IPS-18a (cell line): Measurements from ENCODE around the gene PCBP3.
"Not testable (repeated sequence)": the region's sequence is repeated elsewhere in the genome, so short reads cannot be mapped to it uniquely, and the experiment has no call there.

Source experiments
- H3K27ac ChIP-seq: one replicate; pipeline ENCODE4 v1.5.1; 2013; ENCODE audit warnings: low read length
- H3K27me3 ChIP-seq: one replicate; pipeline ENCODE4 v1.6.1; 2013; ENCODE audit warnings: mild to moderate bottlenecking, low read length; ENCODE audit not compliant: control insufficient read depth, insufficient read depth
- H3K36me3 ChIP-seq: one replicate; pipeline ENCODE4 v1.6.1; 2013; ENCODE audit warnings: low read depth, low read length; ENCODE audit not compliant: control insufficient read depth
- H3K4me1 ChIP-seq: one replicate; pipeline ENCODE4 v1.6.1; 2013; ENCODE audit warnings: low read depth, low read length; ENCODE audit not compliant: control insufficient read depth
- H3K4me3 ChIP-seq: one replicate; pipeline ENCODE4 v1.5.1; 2013; ENCODE audit warnings: low read length
- H3K9ac ChIP-seq: one replicate; pipeline ENCODE4 v1.6.1; 2013; ENCODE audit warnings: mild to moderate bottlenecking, low read length, moderate library complexity
- H3K9me3 ChIP-seq: one replicate; pipeline ENCODE4 v1.6.1; 2013; ENCODE audit warnings: low read depth, low read length; ENCODE audit not compliant: control insufficient read depth

Gene PCBP3

GRCh38 chr21:45639206-45640000 lies 4.1 kb upstream of the PCBP3 start:
- H3K4me1 ChIP-seq: peaks cover 10% of the 10 kb centered on the region
- no peaks in the 10 kb centered on the region for H3K9me3 ChIP-seq
- no peaks in the 10 kb centered on the region for H3K36me3 ChIP-seq
- H3K27ac ChIP-seq: no peak overlapping the region
- no peak overlapping the region for H3K9ac ChIP-seq
- H3K27me3 ChIP-seq: peaks cover 19% of the 10 kb centered on the region
- no peak overlapping the region for H3K4me3 ChIP-seq

GRCh38 chr21:45640001-45640887 lies 3.3 kb upstream of the PCBP3 start:
- H3K9ac ChIP-seq: no peak overlapping the region
- no peak overlapping the region for H3K27ac ChIP-seq
- H3K27me3 ChIP-seq: peaks cover 28% of the 10 kb centered on the region
- no peaks in the 10 kb centered on the region for H3K36me3 ChIP-seq
- no peak overlapping the region for H3K4me3 ChIP-seq
- H3K4me1 ChIP-seq: peaks cover 12% of the 10 kb centered on the region
- no peaks in the 10 kb centered on the region for H3K9me3 ChIP-seq

- no peak overlapping the region for H3K27ac ChIP-seq
- no peak overlapping the region for H3K9ac ChIP-seq
- H3K4me3 ChIP-seq: no peak overlapping the region
- peaks cover 34% of the 10 kb centered on the region for H3K27me3 ChIP-seq
- peaks cover 12% of the 10 kb centered on the region for H3K4me1 ChIP-seq
- no peaks in the 10 kb centered on the region for H3K9me3 ChIP-seq
- no peaks in the 10 kb centered on the region for H3K36me3 ChIP-seq
Measured at GRCh38 chr21:45640888-45641479, 2.5 kb upstream of the PCBP3 start.

GRCh38 chr21:45641480-45642035 lies 2.0 kb upstream of the PCBP3 start:
- no peak overlapping the region for H3K9ac ChIP-seq
- no peaks in the 10 kb centered on the region for H3K9me3 ChIP-seq
- no peaks in the 10 kb centered on the region for H3K36me3 ChIP-seq
- peaks cover 12% of the 10 kb centered on the region for H3K4me1 ChIP-seq
- H3K27me3 ChIP-seq: peaks cover 34% of the 10 kb centered on the region
- no peak overlapping the region for H3K4me3 ChIP-seq
- H3K27ac ChIP-seq: no peak overlapping the region

GRCh38 chr21:45642122-45642813 lies 1.3 kb upstream of the PCBP3 start:
- no peak overlapping the region for H3K9ac ChIP-seq
- H3K27ac ChIP-seq: no peak overlapping the region
- H3K27me3 ChIP-seq: peaks cover 34% of the 10 kb centered on the region
- H3K4me1 ChIP-seq: peaks cover 12% of the 10 kb centered on the region
- no peaks in the 10 kb centered on the region for H3K9me3 ChIP-seq
- H3K4me3 ChIP-seq: peak overlapping the region; percentile 30
- no peaks in the 10 kb centered on the region for H3K36me3 ChIP-seq

GRCh38 chr21:45644041-45644906 lies 749 bp downstream of the PCBP3 start:
- H3K4me1 ChIP-seq: peaks cover 4% of the 10 kb centered on the region
- H3K9ac ChIP-seq: no peak overlapping the region
- H3K4me3 ChIP-seq: peak overlapping the region; percentile 46
- no peak overlapping the region for H3K27ac ChIP-seq
- no peaks in the 10 kb centered on the region for H3K9me3 ChIP-seq
- H3K27me3 ChIP-seq: peaks cover 34% of the 10 kb centered on the region
- no peaks in the 10 kb centered on the region for H3K36me3 ChIP-seq

- Histone ChIP-seq H3K4me3 (no peak overlapping the region), H3K9ac (no peak overlapping the region), H3K27me3 (no peaks in the 10 kb centered on the region), H3K36me3 (no peaks in the 10 kb centered on the region), H3K4me1 (no peaks in the 10 kb centered on the region), H3K9me3 (no peaks in the 10 kb centered on the region), H3K27ac (no peak overlapping the region)
Measured at GRCh38 chr21:45651921-45652320, 8.4 kb downstream of the PCBP3 start.

GRCh38 chr21:45655124-45655523 lies 11.6 kb downstream of the PCBP3 start:
- H3K9ac ChIP-seq: no peak overlapping the region
- no peaks in the 10 kb centered on the region for H3K36me3 ChIP-seq
- no peak overlapping the region for H3K27ac ChIP-seq
- no peaks in the 10 kb centered on the region for H3K4me1 ChIP-seq
- no peak overlapping the region for H3K4me3 ChIP-seq
- no peaks in the 10 kb centered on the region for H3K9me3 ChIP-seq
- H3K27me3 ChIP-seq: no peaks in the 10 kb centered on the region

- not testable (repeated sequence) for H3K36me3 ChIP-seq, H3K9me3 ChIP-seq, H3K4me1 ChIP-seq, H3K9ac ChIP-seq, H3K4me3 ChIP-seq, H3K27ac ChIP-seq, H3K27me3 ChIP-seq
Measured at GRCh38 chr21:45656114-45656513, 12.6 kb downstream of the PCBP3 start.

- not testable (repeated sequence) for H3K4me1 ChIP-seq, H3K27ac ChIP-seq, H3K36me3 ChIP-seq, H3K27me3 ChIP-seq, H3K9me3 ChIP-seq, H3K9ac ChIP-seq, H3K4me3 ChIP-seq
Measured at GRCh38 chr21:45661913-45662622, 18.5 kb downstream of the PCBP3 start.
